Osteocyte (in vitro differentiated cells): ENCODE data around the gene SKIC2. TPM values are rescaled to one million over a fixed set of nuclear protein-coding genes. Genes with fewer than 3 reads are reported as not detected.

ENCODE experiments used
- DNase-seq: peaks from one replicate; pipeline ENCODE4 v3.0.0; 2021; ENCODE audit warnings: mixed read lengths; ENCODE audit not compliant: unreplicated experiment; ENCODE audit errors: extremely low spot score
- H3K27ac Mint-ChIP-seq: one replicate; pipeline ENCODE4 v1.8.0; 2021; ENCODE audit warnings: mild to moderate bottlenecking, mixed read lengths; ENCODE audit not compliant: unreplicated experiment
- H3K27me3 Mint-ChIP-seq: one replicate; pipeline ENCODE4 v1.8.0; 2021; ENCODE audit warnings: mixed read lengths; ENCODE audit not compliant: unreplicated experiment
- H3K36me3 Mint-ChIP-seq: one replicate; pipeline ENCODE4 v1.8.0; 2021; ENCODE audit warnings: mixed read lengths; ENCODE audit not compliant: unreplicated experiment
- H3K4me1 Mint-ChIP-seq: one replicate; pipeline ENCODE4 v1.8.0; 2021; ENCODE audit warnings: mixed read lengths; ENCODE audit not compliant: unreplicated experiment
- H3K4me3 Mint-ChIP-seq: one replicate; pipeline ENCODE4 v1.8.0; 2021; ENCODE audit warnings: mild to moderate bottlenecking, moderate library complexity, mixed read lengths; ENCODE audit not compliant: unreplicated experiment
- H3K9me3 Mint-ChIP-seq: one replicate; pipeline ENCODE4 v1.8.0; 2021; ENCODE audit warnings: mixed read lengths; ENCODE audit not compliant: unreplicated experiment
- CTCF ChIP-seq: fragments of 200-600 bp; sonication (generic); IDR thresholded peaks from 2 replicates; pipeline ENCODE4 v1.5.0; 2021; ENCODE audit warnings: antibody characterized with exemption, mild to moderate bottlenecking, moderate library complexity
- total RNA-seq: library from RNA; stranded (reverse); gene quantifications from 2 replicates; pipeline ENCODE4 v1.2.1, GENCODE V29; 2021

SKIC2 gene
- total RNA-seq, 1 donor from 2014 or later = 84.3 TPM

GRCh38 chr6:31966997-31967925, 8.3 kb downstream of the SKIC2 start:
- DNase-seq = no peak
- no peak overlapping the region for H3K4me3 Mint-ChIP-seq
- H3K9me3 Mint-ChIP-seq = no peaks in the 10 kb centered on the region
- peaks cover 37% of the 10 kb centered on the region for H3K36me3 Mint-ChIP-seq
- no peaks in the 10 kb centered on the region for H3K27me3 Mint-ChIP-seq
- H3K27ac Mint-ChIP-seq = no peak overlapping the region
- H3K4me1 Mint-ChIP-seq = peaks cover 19% of the 10 kb centered on the region
- no peak for TF ChIP-seq CTCF

GRCh38 chr6:31967926-31968320, 8.9 kb downstream of the SKIC2 start:
- DNase-seq = no peak
- peaks cover 24% of the 10 kb centered on the region for H3K4me1 Mint-ChIP-seq
- H3K27me3 Mint-ChIP-seq = no peaks in the 10 kb centered on the region

GRCh38 chr6:31968326-31968725, 9.4 kb downstream of the SKIC2 start:
- peaks cover 28% of the 10 kb centered on the region for H3K4me1 Mint-ChIP-seq
- H3K27me3 Mint-ChIP-seq = no peaks in the 10 kb centered on the region
- no peak overlapping the region for H3K27ac Mint-ChIP-seq
- no peak overlapping the region for H3K4me3 Mint-ChIP-seq
- H3K9me3 Mint-ChIP-seq = no peaks in the 10 kb centered on the region
- peaks cover 28% of the 10 kb centered on the region for H3K36me3 Mint-ChIP-seq
- no peak for DNase-seq
- TF ChIP-seq CTCF = no peak

More at GRCh38 chr6:31967926-31968320, 8.9 kb downstream of the SKIC2 start:
- Mint-ChIP-seq H3K9me3 (no peaks in the 10 kb centered on the region), H3K27ac (no peak overlapping the region), H3K4me3 (no peak overlapping the region), H3K36me3 (peaks cover 31% of the 10 kb centered on the region)
- no peak for TF ChIP-seq CTCF

GRCh38 chr6:31968791-31969711, 10.1 kb downstream of the SKIC2 start:
- H3K4me1 Mint-ChIP-seq = peaks cover 34% of the 10 kb centered on the region
- H3K36me3 Mint-ChIP-seq = peaks cover 24% of the 10 kb centered on the region
- no peaks in the 10 kb centered on the region for H3K9me3 Mint-ChIP-seq
- no peak overlapping the region for H3K4me3 Mint-ChIP-seq
- no peak for TF ChIP-seq CTCF
- no peak for DNase-seq
- H3K27ac Mint-ChIP-seq = peak overlapping the region; percentile 100
- H3K27me3 Mint-ChIP-seq = no peaks in the 10 kb centered on the region
